MCF 10A (cell line): ENCODE results near the gene MRRF. TPM values are rescaled to one million over a fixed set of nuclear protein-coding genes. Genes with fewer than 3 reads are reported as not detected.

Source experiments
- BruUV-seq: library from RNA; stranded (reverse); fragments of 400-500 nt; replicated peaks from 2 replicates; lab custom pipeline; 2021; lab: Mats Ljungman, UMichigan
- CTCF ChIA-PET: fragments of 300-600 bp; sonication (Branson Sonifier 250); formaldehyde crosslinking; extraction: SDS; loops from one replicate; lab custom pipeline; 2021; ENCODE audit warnings: antibody characterized with exemption, inconsistent platforms; lab: Yijun Ruan, JAX
- POLR2A ChIA-PET: fragments of 300-600, 350-650 bp; sonication (Branson Sonifier 250); formaldehyde crosslinking; extraction: SDS; loops from one replicate; lab custom pipeline; 2020; ENCODE audit warnings: antibody characterized with exemption, inconsistent platforms; lab: Yijun Ruan, JAX
- DNase-seq: peaks from one replicate; pipeline ENCODE4 v3.0.0-alpha.2; 2018; ENCODE audit not compliant: unreplicated experiment
- H3K27ac Mint-ChIP-seq: one replicate; pipeline ENCODE4 v1.8.0; 2022; ENCODE audit warnings: mild to moderate bottlenecking, low read depth, mixed read lengths; ENCODE audit not compliant: unreplicated experiment
- H3K27me3 Mint-ChIP-seq: one replicate; pipeline ENCODE4 v1.8.0; 2022; ENCODE audit warnings: mixed read lengths; ENCODE audit not compliant: insufficient read depth, unreplicated experiment
- H3K36me3 Mint-ChIP-seq: one replicate; pipeline ENCODE4 v1.8.0; 2022; ENCODE audit warnings: mild to moderate bottlenecking, moderate library complexity, mixed read lengths; ENCODE audit not compliant: insufficient read depth, unreplicated experiment
- H3K4me1 Mint-ChIP-seq: one replicate; pipeline ENCODE4 v1.8.0; 2022; ENCODE audit warnings: mixed read lengths; ENCODE audit not compliant: insufficient read depth, unreplicated experiment
- H3K4me3 Mint-ChIP-seq: one replicate; pipeline ENCODE4 v1.8.0; 2022; ENCODE audit warnings: mild to moderate bottlenecking, moderate library complexity, mixed read lengths; ENCODE audit not compliant: unreplicated experiment
- H3K9me3 Mint-ChIP-seq: one replicate; pipeline ENCODE4 v1.8.0; 2022; ENCODE audit warnings: mixed read lengths; ENCODE audit not compliant: unreplicated experiment
- intact Hi-C: fragments of 100-400 bp; cut with micrococcal nuclease; formaldehyde crosslinking; loops from 2 replicates; pipeline ENCODE4 v1.14.1; 2022
- total RNA-seq: library from RNA; stranded (reverse); gene quantifications from 2 replicates; pipeline ENCODE4 v1.2.3, GENCODE V29; 2022
- TF ChIP-seq, protein P1 (sequence below): fragments of 200-600 bp; IDR thresholded peaks from one replicate; pipeline ENCODE4 v1.8.0; 2022; ENCODE audit warnings: antibody characterized with exemption, mild to moderate bottlenecking; ENCODE audit not compliant: unreplicated experiment

MRRF gene
- total RNA-seq, 1 experiment from 2014 or later, result 90.3 TPM

DNA sequence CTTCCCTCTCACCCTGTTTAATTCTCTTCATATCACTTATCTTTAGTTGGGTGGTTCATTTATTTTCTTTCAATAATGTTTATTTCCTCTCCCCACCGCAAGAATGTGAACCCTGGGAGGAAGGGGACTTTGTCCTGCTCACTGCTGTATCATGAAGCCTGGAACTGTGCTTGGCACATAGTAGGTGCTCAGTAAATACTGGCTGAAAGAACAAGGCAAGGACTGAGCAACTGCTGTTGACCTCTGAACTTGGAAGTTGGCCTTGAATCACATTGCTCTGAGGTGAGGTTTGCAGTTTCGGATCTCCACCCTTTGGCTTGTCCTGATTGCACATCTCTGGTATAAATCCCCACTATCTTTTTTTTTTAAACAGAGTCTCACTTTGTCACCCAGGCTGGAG lies 84.1 kb downstream of the MRRF start:
- TF ChIP-seq, protein P1, sequence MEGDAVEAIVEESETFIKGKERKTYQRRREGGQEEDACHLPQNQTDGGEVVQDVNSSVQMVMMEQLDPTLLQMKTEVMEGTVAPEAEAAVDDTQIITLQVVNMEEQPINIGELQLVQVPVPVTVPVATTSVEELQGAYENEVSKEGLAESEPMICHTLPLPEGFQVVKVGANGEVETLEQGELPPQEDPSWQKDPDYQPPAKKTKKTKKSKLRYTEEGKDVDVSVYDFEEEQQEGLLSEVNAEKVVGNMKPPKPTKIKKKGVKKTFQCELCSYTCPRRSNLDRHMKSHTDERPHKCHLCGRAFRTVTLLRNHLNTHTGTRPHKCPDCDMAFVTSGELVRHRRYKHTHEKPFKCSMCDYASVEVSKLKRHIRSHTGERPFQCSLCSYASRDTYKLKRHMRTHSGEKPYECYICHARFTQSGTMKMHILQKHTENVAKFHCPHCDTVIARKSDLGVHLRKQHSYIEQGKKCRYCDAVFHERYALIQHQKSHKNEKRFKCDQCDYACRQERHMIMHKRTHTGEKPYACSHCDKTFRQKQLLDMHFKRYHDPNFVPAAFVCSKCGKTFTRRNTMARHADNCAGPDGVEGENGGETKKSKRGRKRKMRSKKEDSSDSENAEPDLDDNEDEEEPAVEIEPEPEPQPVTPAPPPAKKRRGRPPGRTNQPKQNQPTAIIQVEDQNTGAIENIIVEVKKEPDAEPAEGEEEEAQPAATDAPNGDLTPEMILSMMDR, result no peak
- no peak for DNase-seq
- Mint-ChIP-seq H3K27ac (peak overlapping the region; percentile 3), H3K4me3 (no peak overlapping the region), H3K27me3 (no peaks in the 10 kb centered on the region), H3K4me1 (no peaks in the 10 kb centered on the region), H3K9me3 (no peaks in the 10 kb centered on the region), H3K36me3 (no peaks in the 10 kb centered on the region)
- BruUV-seq, result no TSS peak
- intact Hi-C loops, result no loop called here
- POLR2A ChIA-PET, result interaction anchor here (1.2 kb wide), 1 partner anchor 10 kb away, joined by 3 read pairs; no protein-coding TSS in a partner anchor
- CTCF ChIA-PET, result interaction anchor here (0.7 to 18.2 kb wide), 9 partner anchors 11 to 662 kb away, joined by 3 to 473 read pairs (median 5); no protein-coding TSS in a partner anchor

DNA sequence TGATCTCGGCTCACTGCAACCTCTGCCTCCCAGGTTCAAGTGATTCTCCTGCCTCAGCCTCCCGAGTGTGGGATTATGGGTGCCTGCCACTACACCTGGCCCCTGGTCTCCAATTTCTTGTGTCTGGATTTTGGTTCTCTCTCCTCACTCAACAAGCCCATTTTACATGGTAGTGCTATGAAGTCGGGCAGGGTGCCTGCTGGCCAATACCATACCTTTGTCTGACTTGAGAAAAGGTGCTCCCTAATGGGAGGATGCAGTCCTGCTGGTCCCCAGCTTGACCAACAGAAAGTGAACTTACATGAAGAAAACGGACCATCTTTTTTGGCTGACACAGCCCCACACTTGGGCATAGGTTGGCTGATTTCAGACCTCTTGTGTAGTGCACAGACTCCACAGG lies 84.5 kb downstream of the MRRF start:
- Mint-ChIP-seq H3K9me3 (no peaks in the 10 kb centered on the region), H3K4me3 (no peak overlapping the region), H3K27ac (no peak overlapping the region), H3K36me3 (no peaks in the 10 kb centered on the region), H3K27me3 (no peaks in the 10 kb centered on the region), H3K4me1 (no peaks in the 10 kb centered on the region)
- TF ChIP-seq, protein P1, result no peak
- no peak for DNase-seq
- ChIA-PET CTCF (interaction anchor here (0.6 to 18.2 kb wide), 22 partner anchors 10 to 458 kb away, joined by 3 to 473 read pairs (median 5); no protein-coding TSS in a partner anchor), POLR2A (interaction anchor here (1.2 kb wide), 1 partner anchor 10 kb away, joined by 3 read pairs; no protein-coding TSS in a partner anchor)
- no TSS peak for BruUV-seq
- intact Hi-C loops, result no loop called here

DNA sequence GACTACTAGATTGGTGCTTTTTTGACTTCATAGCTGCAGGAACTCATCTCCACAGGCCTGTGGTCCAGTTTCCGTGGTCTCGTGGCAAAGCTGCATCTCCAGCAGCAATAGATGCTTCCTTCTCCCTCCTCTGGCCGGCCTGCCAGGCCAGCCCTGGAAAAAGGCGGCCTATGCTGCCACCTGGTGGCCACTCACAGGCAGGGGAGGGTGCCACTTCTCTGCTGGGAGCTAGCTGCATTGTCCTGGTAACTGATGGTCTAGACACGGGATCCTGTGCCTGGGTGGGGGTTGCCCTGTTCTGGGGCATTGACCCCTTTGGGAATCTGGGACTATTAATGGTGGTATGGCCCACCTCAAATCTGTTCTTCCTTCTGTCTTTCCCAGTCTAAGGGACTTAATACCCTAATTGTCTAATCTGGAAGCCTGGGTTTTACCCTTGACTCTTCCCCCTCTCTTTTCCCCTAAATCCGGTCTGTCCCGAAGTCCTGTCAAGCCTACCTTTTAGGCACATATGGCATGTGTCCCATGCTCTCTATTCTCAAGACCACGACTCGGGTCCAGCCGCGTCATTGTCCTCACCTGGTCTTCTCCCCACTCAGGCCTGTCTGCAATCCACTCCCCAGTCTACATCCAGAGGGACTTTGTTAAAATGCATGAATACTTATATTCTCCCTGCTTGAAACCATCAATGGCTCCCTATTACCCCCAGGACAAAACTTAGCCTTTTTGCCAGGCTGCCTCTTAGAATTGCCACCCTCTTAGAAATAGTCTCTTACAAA lies 86.1 kb downstream of the MRRF start:
- H3K36me3 Mint-ChIP-seq, result no peaks in the 10 kb centered on the region
- no TSS peak for BruUV-seq
- H3K9me3 Mint-ChIP-seq, result no peaks in the 10 kb centered on the region
- TF ChIP-seq, protein P1, result peak; percentile 89
- ChIA-PET POLR2A (interaction anchor here (0.5 kb wide), 1 partner anchor 13 kb away, joined by 3 read pairs; no protein-coding TSS in a partner anchor), CTCF (interaction anchor here (0.6 to 18.2 kb wide), 58 partner anchors 9 to 1903 kb away, joined by 3 to 473 read pairs (median 4); partner anchors contain the start of genes NDUFA8 and PTGS1)
- peak; percentile 77 for DNase-seq
- intact Hi-C loops, result loop anchor here (1.0 kb wide), 3 partner anchors 103 to 251 kb away; no protein-coding TSS in a partner anchor
- no peaks in the 10 kb centered on the region for H3K27me3 Mint-ChIP-seq
- no peak overlapping the region for H3K27ac Mint-ChIP-seq
- H3K4me3 Mint-ChIP-seq, result no peak overlapping the region
- H3K4me1 Mint-ChIP-seq, result no peaks in the 10 kb centered on the region
